ENCODE results near the gene E2F3. TPM values are rescaled to one million over a fixed set of nuclear protein-coding genes. Genes with fewer than 3 reads are reported as not detected.

Gene E2F3
- total RNA-seq, 1 donor from 2014 or later: 27.4 TPM

GRCh38 chr6:20441921-20442320 lies 40.2 kb downstream of the E2F3 start:
- no peaks in the 10 kb centered on the region for H3K9me3 ChIP-seq (ENCODE audit: insufficient read depth, low read depth, low read length)
- no peak overlapping the region for H3K27ac Mint-ChIP-seq (ENCODE audit: unreplicated experiment)
- no peak for DNase-seq (ENCODE audit: low read depth)

GRCh38 chr6:20444786-20445271 lies 43.1 kb downstream of the E2F3 start:
- Histone ChIP-seq H3K4me3 (ENCODE audit: insufficient read depth, low read depth, low read length) (no peak overlapping the region), H2AFZ (ENCODE audit: low read depth, low read length) (no peak overlapping the region), H3K27me3 (ENCODE audit: insufficient read depth, low read length) (no peaks in the 10 kb centered on the region), H4K20me1 (ENCODE audit: insufficient read depth, low read length) (peaks cover 94% of the 10 kb centered on the region), H3K27ac (ENCODE audit: low read depth, low read length) (no peak overlapping the region), H3K79me2 (ENCODE audit: insufficient read depth, low read length) (peaks cover 97% of the 10 kb centered on the region), H3K9ac (ENCODE audit: low read length) (no peak overlapping the region), H3K4me1 (ENCODE audit: insufficient read depth, low read length) (no peaks in the 10 kb centered on the region), H3K36me3 (ENCODE audit: insufficient read depth, low read length) (no peaks in the 10 kb centered on the region), H3K9me3 (ENCODE audit: insufficient read depth, low read depth, low read length) (no peaks in the 10 kb centered on the region), H3K4me2 (ENCODE audit: low read length) (no peak overlapping the region)
- Mint-ChIP-seq H3K4me1 (ENCODE audit: low read depth, unreplicated experiment) (peaks cover 31% of the 10 kb centered on the region), H3K9me3 (ENCODE audit: unreplicated experiment) (no peaks in the 10 kb centered on the region), H3K36me3 (ENCODE audit: low read depth, unreplicated experiment) (peaks cover 13% of the 10 kb centered on the region), H3K27ac (ENCODE audit: unreplicated experiment) (no peak overlapping the region), H3K4me3 (ENCODE audit: unreplicated experiment) (no peak overlapping the region), H3K27me3 (ENCODE audit: low read depth, unreplicated experiment) (no peaks in the 10 kb centered on the region)
- TF ChIP-seq CTCF (IDR thresholded peaks at IDR 0.05; ENCODE audit: insufficient read depth, low read depth, low read length) (no peak), EZH2 (IDR thresholded peaks at IDR 0.05; ENCODE audit: insufficient read depth, low read length) (no peak)
- FAIRE-seq (no peak), DNase-seq (ENCODE audit: low read depth) (no peak)

More at GRCh38 chr6:20441921-20442320, 40.2 kb downstream of the E2F3 start:
- H3K4me3 Mint-ChIP-seq (ENCODE audit: unreplicated experiment): no peak overlapping the region
- no peak overlapping the region for H3K27ac ChIP-seq (ENCODE audit: low read depth, low read length)
- H3K4me3 ChIP-seq (ENCODE audit: insufficient read depth, low read depth, low read length): no peak overlapping the region
- peaks cover 97% of the 10 kb centered on the region for H3K79me2 ChIP-seq (ENCODE audit: insufficient read depth, low read length)
- no peaks in the 10 kb centered on the region for H3K27me3 Mint-ChIP-seq (ENCODE audit: low read depth, unreplicated experiment)
- FAIRE-seq: no peak
- TF ChIP-seq CTCF (IDR thresholded peaks at IDR 0.05; ENCODE audit: insufficient read depth, low read depth, low read length): no peak
- no peak overlapping the region for H3K4me2 ChIP-seq (ENCODE audit: low read length)
- H3K27me3 ChIP-seq (ENCODE audit: insufficient read depth, low read length): no peaks in the 10 kb centered on the region
- peaks cover 16% of the 10 kb centered on the region for H3K36me3 Mint-ChIP-seq (ENCODE audit: low read depth, unreplicated experiment)
- H2AFZ ChIP-seq (ENCODE audit: low read depth, low read length): no peak overlapping the region
- H3K9me3 Mint-ChIP-seq (ENCODE audit: unreplicated experiment): no peaks in the 10 kb centered on the region
- H3K4me1 ChIP-seq (ENCODE audit: insufficient read depth, low read length): no peaks in the 10 kb centered on the region
- H3K36me3 ChIP-seq (ENCODE audit: insufficient read depth, low read length): no peaks in the 10 kb centered on the region
- peaks cover 92% of the 10 kb centered on the region for H4K20me1 ChIP-seq (ENCODE audit: insufficient read depth, low read length)
- H3K4me1 Mint-ChIP-seq (ENCODE audit: low read depth, unreplicated experiment): peaks cover 11% of the 10 kb centered on the region
- no peak overlapping the region for H3K9ac ChIP-seq (ENCODE audit: low read length)

- FAIRE-seq (no peak), DNase-seq (ENCODE audit: low read depth) (no peak)
- no peak overlapping the region for H3K4me3 ChIP-seq (ENCODE audit: insufficient read depth, low read depth, low read length)
- H3K36me3 ChIP-seq (ENCODE audit: insufficient read depth, low read length): no peaks in the 10 kb centered on the region
- H3K9me3 ChIP-seq (ENCODE audit: insufficient read depth, low read depth, low read length): no peaks in the 10 kb centered on the region
- H2AFZ ChIP-seq (ENCODE audit: low read depth, low read length): no peak overlapping the region
- no peak for TF ChIP-seq EZH2 (IDR thresholded peaks at IDR 0.05; ENCODE audit: insufficient read depth, low read length)
- TF ChIP-seq CTCF (IDR thresholded peaks at IDR 0.05; ENCODE audit: insufficient read depth, low read depth, low read length): no peak
- H4K20me1 ChIP-seq (ENCODE audit: insufficient read depth, low read length): peaks cover 95% of the 10 kb centered on the region
- H3K36me3 Mint-ChIP-seq (ENCODE audit: low read depth, unreplicated experiment): peaks cover 11% of the 10 kb centered on the region
- no peak overlapping the region for H3K4me2 ChIP-seq (ENCODE audit: low read length)
- H3K27ac Mint-ChIP-seq (ENCODE audit: unreplicated experiment): peak overlapping the region; percentile 44
- no peak overlapping the region for H3K27ac ChIP-seq (ENCODE audit: low read depth, low read length)
- no peaks in the 10 kb centered on the region for H3K9me3 Mint-ChIP-seq (ENCODE audit: unreplicated experiment)
- H3K27me3 Mint-ChIP-seq (ENCODE audit: low read depth, unreplicated experiment): no peaks in the 10 kb centered on the region
- no peaks in the 10 kb centered on the region for H3K27me3 ChIP-seq (ENCODE audit: insufficient read depth, low read length)
- H3K4me1 Mint-ChIP-seq (ENCODE audit: low read depth, unreplicated experiment): peaks cover 33% of the 10 kb centered on the region
- peak overlapping the region; percentile 8 for H3K4me3 Mint-ChIP-seq (ENCODE audit: unreplicated experiment)
- H3K4me1 ChIP-seq (ENCODE audit: insufficient read depth, low read length): no peaks in the 10 kb centered on the region
- H3K9ac ChIP-seq (ENCODE audit: low read length): no peak overlapping the region
- H3K79me2 ChIP-seq (ENCODE audit: insufficient read depth, low read length): peaks cover 98% of the 10 kb centered on the region
These were observed 45.5 kb downstream of the E2F3 start for GRCh38 chr6:20447157-20447556.

Measured in astrocyte (in vitro differentiated cells and primary cell).